Anterior cingulate cortex (tissue), 58 donors: ENCODE results near the gene QRICH2.
"Not testable (repeated sequence)": the region's sequence is repeated elsewhere in the genome, so short reads cannot be mapped to it uniquely, and the experiment has no call there.

Experiments
- DNase-seq, 58 donors: peaks; one replicate each; lab custom pipeline; 2025; lab: John Stamatoyannopoulos, UW

The QRICH2 gene

GRCh38 chr17:76268991-76269981 lies 38.8 kb downstream of the QRICH2 start:
- no peak for DNase-seq

GRCh38 chr17:76268015-76268749 lies 39.9 kb downstream of the QRICH2 start:
- peak in 54 of 58 donors; percentile 10 to 91 (median 62) for DNase-seq

GRCh38 chr17:76267581-76268001 lies 40.5 kb downstream of the QRICH2 start:
- not testable (repeated sequence) for DNase-seq

GRCh38 chr17:76267051-76267576 lies 41.0 kb downstream of the QRICH2 start:
- no peak for DNase-seq

- peak in 1 of 58 donors; percentile 35 for DNase-seq
Measured at GRCh38 chr17:76266244-76266938, 41.7 kb downstream of the QRICH2 start.

GRCh38 chr17:76265624-76266243 lies 42.3 kb downstream of the QRICH2 start:
- DNase-seq: peak in 38 of 58 donors; percentile 16 to 55 (median 38)

- DNase-seq: peak; percentile 94 to 100 (median 99)
Measured at GRCh38 chr17:76264755-76265623, 43.1 kb downstream of the QRICH2 start, which contains the start of gene UBALD2. Gene UBALD2, plus strand, starts transcription at chr17:76265348. Its CDS starts 158 bp downstream, at chr17:76265506.

GRCh38 chr17:76264425-76264754 lies 43.7 kb downstream of the QRICH2 start:
- no peak for DNase-seq

- no peak for DNase-seq
Measured at GRCh38 chr17:76263896-76264295, 44.2 kb downstream of the QRICH2 start.

- no peak for DNase-seq
Measured at GRCh38 chr17:76262732-76263344, 45.2 kb downstream of the QRICH2 start.

- DNase-seq: peak in 6 of 58 donors; percentile 12 to 59 (median 34)
Measured at GRCh38 chr17:76261421-76262215, 46.5 kb downstream of the QRICH2 start.

- DNase-seq: no peak
Measured at GRCh38 chr17:76260669-76261068, 47.4 kb downstream of the QRICH2 start.

GRCh38 chr17:76260220-76260619 lies 47.9 kb downstream of the QRICH2 start:
- no peak for DNase-seq

GRCh38 chr17:76256430-76257050 lies 51.5 kb downstream of the QRICH2 start:
- DNase-seq: not testable (repeated sequence)

- DNase-seq: no peak
Measured at GRCh38 chr17:76255801-76256429, 52.2 kb downstream of the QRICH2 start.

- DNase-seq: no peak
Measured at GRCh38 chr17:76254275-76254674, 53.8 kb downstream of the QRICH2 start.

GRCh38 chr17:76253841-76254240 lies 54.2 kb downstream of the QRICH2 start:
- DNase-seq: no peak
